VCaP (cell line): ENCODE data around the gene XPR1.
"Not testable (repeated sequence)": the region's sequence is repeated elsewhere in the genome, so short reads cannot be mapped to it uniquely, and the experiment has no call there.

Experiments used
- H3K27ac ChIP-seq: fragments of 450-650 bp; 2 replicates; pipeline ENCODE4 v1.5.1; 2017
- TF ChIP-seq, protein P1 (sequence below): fragments of 450-650 bp; conservative IDR thresholded peaks from 2 replicates; pipeline ENCODE4 v1.5.1; 2017; ENCODE audit warnings: mild to moderate bottlenecking, moderate library complexity

Gene XPR1

DNA sequence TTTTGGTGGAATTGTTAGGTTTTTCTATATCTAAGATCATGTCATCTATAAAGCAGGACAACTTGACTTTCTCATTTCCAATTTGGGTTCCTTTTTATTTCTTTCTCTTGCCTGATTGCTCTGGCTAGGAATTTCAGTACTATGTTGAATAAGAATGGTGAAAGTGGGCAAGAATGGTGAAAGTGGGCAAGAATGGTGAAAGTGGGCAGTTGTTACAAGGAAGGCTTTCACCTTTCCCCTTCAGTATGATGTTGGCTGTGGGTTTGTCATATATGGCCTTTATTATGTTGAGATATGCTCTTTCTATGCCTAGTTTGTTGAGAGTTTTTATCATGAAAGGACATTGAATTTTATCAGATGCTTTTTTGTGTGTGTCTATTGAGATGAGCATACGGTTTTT lies 64.5 kb downstream of the XPR1 start:
- TF ChIP-seq, protein P1, sequence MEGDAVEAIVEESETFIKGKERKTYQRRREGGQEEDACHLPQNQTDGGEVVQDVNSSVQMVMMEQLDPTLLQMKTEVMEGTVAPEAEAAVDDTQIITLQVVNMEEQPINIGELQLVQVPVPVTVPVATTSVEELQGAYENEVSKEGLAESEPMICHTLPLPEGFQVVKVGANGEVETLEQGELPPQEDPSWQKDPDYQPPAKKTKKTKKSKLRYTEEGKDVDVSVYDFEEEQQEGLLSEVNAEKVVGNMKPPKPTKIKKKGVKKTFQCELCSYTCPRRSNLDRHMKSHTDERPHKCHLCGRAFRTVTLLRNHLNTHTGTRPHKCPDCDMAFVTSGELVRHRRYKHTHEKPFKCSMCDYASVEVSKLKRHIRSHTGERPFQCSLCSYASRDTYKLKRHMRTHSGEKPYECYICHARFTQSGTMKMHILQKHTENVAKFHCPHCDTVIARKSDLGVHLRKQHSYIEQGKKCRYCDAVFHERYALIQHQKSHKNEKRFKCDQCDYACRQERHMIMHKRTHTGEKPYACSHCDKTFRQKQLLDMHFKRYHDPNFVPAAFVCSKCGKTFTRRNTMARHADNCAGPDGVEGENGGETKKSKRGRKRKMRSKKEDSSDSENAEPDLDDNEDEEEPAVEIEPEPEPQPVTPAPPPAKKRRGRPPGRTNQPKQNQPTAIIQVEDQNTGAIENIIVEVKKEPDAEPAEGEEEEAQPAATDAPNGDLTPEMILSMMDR, result no peak
- no peak overlapping the region for H3K27ac ChIP-seq

DNA sequence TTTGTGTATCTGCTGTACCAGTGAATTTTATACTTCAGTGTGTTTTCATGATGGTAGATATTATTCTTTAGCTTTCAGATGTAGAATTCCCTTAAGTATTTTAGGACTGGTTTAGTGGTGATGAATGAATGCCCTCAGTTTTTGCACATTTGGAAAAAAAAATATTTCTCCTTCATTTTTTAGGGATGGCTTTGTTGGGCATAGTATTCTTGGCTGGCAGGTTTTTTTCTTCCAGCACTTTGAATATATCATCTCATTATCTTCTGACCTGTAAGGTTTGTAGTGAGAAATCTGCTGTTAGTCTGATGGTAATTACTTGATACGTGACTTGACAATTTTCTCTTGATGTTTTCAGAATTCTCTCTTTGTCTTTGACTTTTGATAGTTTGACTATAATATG lies 66.8 kb downstream of the XPR1 start:
- TF ChIP-seq, protein P1, result no peak
- no peak overlapping the region for H3K27ac ChIP-seq

DNA sequence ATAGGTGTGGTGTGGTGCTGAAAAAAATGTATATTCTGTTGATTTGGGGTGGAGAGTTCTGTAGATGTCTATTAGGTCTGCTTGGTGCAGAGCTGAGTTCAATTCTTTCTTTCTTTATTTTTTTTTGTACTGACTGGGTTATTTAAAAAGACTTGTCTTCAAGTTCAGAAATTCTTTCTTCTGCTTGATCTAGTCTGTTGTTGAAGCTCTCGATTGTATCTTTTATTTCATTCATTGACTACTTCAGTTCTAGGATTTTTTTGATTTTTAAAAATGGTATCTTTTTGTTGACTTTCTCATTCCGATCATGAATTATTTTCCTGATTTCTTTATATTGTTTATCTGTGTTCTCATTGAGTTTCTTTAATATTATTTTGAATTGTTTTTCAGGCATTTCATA lies 70.6 kb downstream of the XPR1 start:
- not testable (repeated sequence) for H3K27ac ChIP-seq

DNA sequence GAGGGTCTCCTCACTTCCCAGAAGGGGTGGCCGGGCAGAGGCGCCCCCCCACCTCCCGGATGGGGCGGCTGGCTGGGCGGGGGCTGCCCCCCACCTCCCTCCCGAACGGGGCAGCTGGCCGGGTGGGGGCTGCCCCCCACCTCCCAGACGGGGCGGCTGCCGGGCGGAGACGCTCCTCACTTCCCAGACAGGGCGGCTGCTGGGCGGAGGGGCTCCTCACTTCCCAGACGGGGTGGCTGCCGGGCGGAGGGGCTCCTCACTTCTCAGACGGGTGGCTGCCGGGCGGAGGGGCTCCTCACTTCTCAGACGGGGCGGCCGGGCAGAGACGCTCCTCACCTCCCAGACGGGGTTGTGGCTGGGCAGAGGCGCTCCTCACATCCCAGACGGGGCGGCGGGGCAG lies 78.9 kb downstream of the XPR1 start:
- not testable (repeated sequence) for H3K27ac ChIP-seq

DNA sequence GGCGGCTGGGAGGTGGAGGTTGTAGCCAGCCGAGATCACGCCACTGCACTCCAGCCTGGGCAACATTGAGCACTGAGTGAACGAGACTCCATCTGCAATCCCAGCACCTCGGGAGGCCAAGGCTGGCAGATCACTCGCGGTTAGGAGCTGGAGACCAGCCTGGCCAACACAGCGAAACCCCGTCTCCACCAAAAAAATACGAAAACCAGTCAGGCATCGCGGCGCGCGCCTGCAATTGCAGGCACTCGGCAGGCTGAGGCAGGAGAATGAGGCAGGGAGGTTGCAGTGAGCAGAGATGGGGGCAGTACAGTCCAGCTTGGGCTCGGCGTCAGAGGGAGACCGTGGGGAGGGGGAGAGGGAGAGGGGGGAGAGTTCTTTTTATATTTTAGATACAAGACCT lies 79.4 kb downstream of the XPR1 start:
- not testable (repeated sequence) for H3K27ac ChIP-seq

DNA sequence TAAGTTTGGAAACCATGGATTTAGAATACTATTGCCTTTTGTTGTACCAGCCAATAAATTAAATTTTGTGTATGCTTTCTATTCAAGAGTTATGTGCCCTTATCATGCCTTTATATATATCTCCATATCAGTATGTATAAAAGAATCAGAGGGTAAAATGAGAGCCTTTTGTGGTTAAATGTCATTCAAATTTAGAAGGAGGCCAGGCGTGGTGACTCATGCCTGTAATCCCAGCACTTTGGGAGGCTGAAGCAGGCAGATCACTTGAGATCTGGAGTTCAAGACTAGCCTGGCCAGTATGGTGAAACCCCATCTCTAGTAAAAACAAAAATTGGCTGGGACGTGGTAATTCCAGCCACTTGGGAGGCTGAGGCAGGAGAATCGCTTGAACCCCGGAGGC lies 88.9 kb downstream of the XPR1 start:
- no peak overlapping the region for H3K27ac ChIP-seq
- TF ChIP-seq, protein P1, result no peak

DNA sequence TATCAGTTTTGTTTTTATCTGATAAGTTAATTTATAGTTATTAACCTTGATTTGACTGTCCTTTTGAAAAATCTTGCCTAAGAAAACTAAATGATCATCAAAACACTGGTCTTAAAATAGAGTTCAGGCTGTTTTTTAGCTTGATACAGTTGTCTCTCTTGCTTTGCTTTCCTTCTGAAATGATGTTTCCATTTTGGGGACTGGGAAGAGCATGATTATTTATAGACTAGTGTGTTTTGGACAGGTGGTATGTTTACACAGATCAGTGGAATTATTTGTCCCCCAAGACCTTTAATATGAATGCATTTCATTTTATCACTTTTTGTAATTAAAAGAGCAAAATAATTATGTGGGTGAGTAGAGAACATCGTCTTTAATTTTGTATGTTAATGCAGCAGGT lies 90.8 kb downstream of the XPR1 start:
- no peak overlapping the region for H3K27ac ChIP-seq
- TF ChIP-seq, protein P1, result no peak

DNA sequence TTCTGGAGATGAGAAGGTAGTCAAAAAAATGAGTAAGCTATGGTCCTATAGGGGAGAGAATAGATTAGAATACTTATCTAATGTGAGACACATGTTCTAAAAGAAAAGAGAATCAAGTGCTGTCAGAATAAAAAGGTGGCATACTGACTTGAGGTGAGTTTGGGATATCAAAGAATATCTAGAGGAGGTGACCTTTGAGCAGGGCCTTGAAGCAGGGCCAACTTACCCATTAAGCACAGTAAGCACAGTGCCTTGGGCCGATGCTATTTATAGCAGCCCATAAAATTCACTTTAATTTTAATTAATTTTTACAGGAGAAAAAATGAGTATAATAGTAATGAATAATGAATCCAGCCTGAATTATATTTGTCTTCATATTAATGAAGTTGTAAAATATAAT lies 92.2 kb downstream of the XPR1 start:
- TF ChIP-seq, protein P1, result no peak
- no peak overlapping the region for H3K27ac ChIP-seq

DNA sequence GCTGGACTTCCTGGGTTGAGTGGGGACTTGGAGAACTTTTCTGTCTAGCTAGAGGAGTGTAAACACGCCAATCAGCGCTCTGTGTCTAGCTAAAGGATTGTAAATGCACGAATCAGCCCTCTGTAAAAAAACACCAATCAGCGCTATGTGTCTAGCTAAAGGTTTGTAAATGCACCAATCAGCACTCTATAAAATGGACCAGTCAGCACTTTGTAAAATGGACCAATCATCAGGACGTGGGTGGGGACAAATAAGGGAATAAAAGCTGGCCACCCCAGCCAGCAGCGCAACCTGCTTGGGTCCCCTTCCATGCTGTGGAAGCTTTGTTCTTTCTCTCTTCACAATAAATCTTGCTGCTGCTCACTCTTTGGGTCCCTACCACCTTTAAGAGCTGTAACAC lies 94.2 kb downstream of the XPR1 start:
- H3K27ac ChIP-seq, result not testable (repeated sequence)

DNA sequence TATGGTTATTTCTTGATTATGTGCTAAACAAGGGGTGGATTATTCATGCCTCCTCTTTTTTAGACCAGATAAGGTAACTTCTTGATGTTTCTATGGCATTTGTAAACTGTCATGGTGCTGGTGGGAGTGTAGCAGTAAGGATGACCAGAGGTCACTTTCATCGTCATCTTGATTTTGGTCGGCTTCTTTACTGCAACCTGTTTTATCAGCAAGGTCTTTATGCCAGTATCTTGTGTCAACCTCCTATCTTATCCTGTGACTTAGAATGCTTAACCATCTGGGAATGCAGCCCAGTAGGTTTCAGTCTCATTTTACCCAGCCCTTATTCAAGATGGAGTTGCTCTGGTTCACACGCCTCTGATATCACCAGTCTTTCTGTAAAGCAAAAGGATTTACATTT lies 95.9 kb downstream of the XPR1 start:
- not testable (repeated sequence) for H3K27ac ChIP-seq

DNA sequence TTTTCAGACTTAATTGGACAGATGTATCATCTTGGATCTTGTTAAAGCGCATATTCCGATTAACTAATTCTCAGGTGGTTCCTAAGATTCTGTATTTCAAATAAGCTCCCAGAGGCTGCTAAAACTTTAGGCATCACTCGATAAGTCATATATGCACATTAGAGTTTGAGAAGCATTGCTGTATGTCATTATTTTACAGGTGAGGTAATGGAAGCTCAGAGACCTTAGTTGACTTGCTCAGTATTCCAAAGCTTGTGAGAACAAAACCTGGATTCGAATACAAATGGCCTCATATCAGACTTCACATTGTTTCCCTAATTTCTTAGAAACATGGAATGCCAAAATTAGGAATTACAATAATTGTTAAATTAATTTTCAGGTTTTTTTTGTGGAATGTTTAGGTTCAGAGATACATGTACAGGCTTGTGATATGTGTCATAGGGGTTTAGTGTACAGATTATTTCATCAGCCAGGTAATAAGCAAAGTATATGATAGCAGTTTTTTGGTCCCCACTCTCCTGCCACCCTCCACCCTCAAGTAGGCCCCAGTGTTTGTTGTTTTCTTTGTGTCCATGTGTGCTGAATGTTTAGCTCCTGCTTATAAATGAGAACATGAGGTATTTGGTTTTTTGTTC lies 96.8 kb downstream of the XPR1 start:
- TF ChIP-seq, protein P1, result no peak
- H3K27ac ChIP-seq, result no peak overlapping the region
